OCI-LY1 (cell line): ENCODE data around the gene OR10R2.

Source experiments
- CTCF ChIP-seq: fragments of 200-600 bp; sonication (generic), shearing (Covaris generic); IDR thresholded peaks from 2 replicates; pipeline ENCODE4 v1.5.1; 2017; ENCODE audit warnings: mild to moderate bottlenecking, antibody characterized with exemption, low read length, moderate library complexity, mixed read lengths
- EZH2 ChIP-seq: fragments of 200-600 bp; sonication (generic), shearing (Covaris generic); IDR thresholded peaks from 2 replicates; pipeline ENCODE4 v1.8.0; 2017; ENCODE audit warnings: borderline replicate concordance, mixed run types, mild to moderate bottlenecking, antibody characterized with exemption, low read length, moderate library complexity, mixed read lengths

GRCh38 chr1:158434741-158435140 is 37.3 kb upstream of the OR10R2 start:
- TF ChIP-seq EZH2: no peak
- no peak for TF ChIP-seq CTCF
